GM23338 (cell line): Measurements from ENCODE around the gene UBE2D4. TPM values are rescaled to one million over a fixed set of nuclear protein-coding genes. Genes with fewer than 3 reads are reported as not detected.

ENCODE experiments used
- ATAC-seq: fragments of 200-7000 bp; cut with Tn5 transposase; 3 replicates; pipeline ENCODE4 v1.9.1; 2020
- DNase-seq: peaks from one replicate; pipeline ENCODE4 v3.0.0-alpha.2; 2015; ENCODE audit warnings: low spot score
- H2AFZ ChIP-seq: fragments of 200-600 bp; sonication (generic); 2 replicates; pipeline ENCODE4 v1.8.0; 2016; ENCODE audit warnings: antibody characterized with exemption, mild to moderate bottlenecking, moderate library complexity
- H3F3A ChIP-seq: fragments of 200-600 bp; sonication (generic); replicated peaks from 2 replicates; pipeline ENCODE4 v1.8.0; 2017; ENCODE audit warnings: antibody characterized with exemption, mixed run types, low read depth
- H3K27ac ChIP-seq: fragments of 200-600 bp; sonication (generic); 2 replicates; pipeline ENCODE4 v1.6.1; 2016; ENCODE audit warnings: low read depth
- H3K27me3 ChIP-seq: fragments of 200-600 bp; sonication (generic); 2 replicates; pipeline ENCODE4 v1.8.0; 2016; ENCODE audit warnings: mild to moderate bottlenecking, mixed run types, moderate library complexity; ENCODE audit not compliant: insufficient read depth
- H3K36me3 ChIP-seq: fragments of 200-600 bp; sonication (generic); 2 replicates; pipeline ENCODE4 v1.8.0; 2016; ENCODE audit warnings: mild to moderate bottlenecking; ENCODE audit not compliant: insufficient read depth
- H3K4me1 ChIP-seq: fragments of 200-600 bp; sonication (generic); 2 replicates; pipeline ENCODE4 v1.8.0; 2016; ENCODE audit warnings: mild to moderate bottlenecking, moderate library complexity; ENCODE audit not compliant: insufficient read depth
- H3K4me2 ChIP-seq: fragments of 200-600 bp; sonication (generic); 2 replicates; pipeline ENCODE4 v1.7.1; 2017; ENCODE audit warnings: mixed run types
- H3K4me3 ChIP-seq: fragments of 200-600 bp; sonication (generic); 2 replicates; pipeline ENCODE4 v1.6.1; 2016; ENCODE audit warnings: mixed run types
- H3K79me2 ChIP-seq: fragments of 200-600 bp; sonication (generic); replicated peaks from 2 replicates; pipeline ENCODE4 v1.8.0; 2017; ENCODE audit warnings: mild to moderate bottlenecking; ENCODE audit not compliant: insufficient read depth
- H3K9me2 ChIP-seq: fragments of 200-600 bp; sonication (generic); 2 replicates; pipeline ENCODE4 v1.8.0; 2017; ENCODE audit not compliant: insufficient read depth
- H4K20me1 ChIP-seq: fragments of 200-600 bp; sonication (generic); replicated peaks from 2 replicates; pipeline ENCODE4 v1.8.0; 2017; ENCODE audit warnings: mild to moderate bottlenecking; ENCODE audit not compliant: insufficient read depth
- H3K27ac Mint-ChIP-seq: 2 replicates; pipeline ENCODE4 v1.8.0; 2020; ENCODE audit warnings: inconsistent platforms, mild to moderate bottlenecking, moderate library complexity, mixed read lengths
- H3K27me3 Mint-ChIP-seq: 3 replicates; pipeline ENCODE4 v1.8.0; 2022; ENCODE audit warnings: low read depth, mild to moderate bottlenecking, moderate library complexity, mixed read lengths, inconsistent platforms; ENCODE audit not compliant: insufficient read depth, poor library complexity
- H3K36me3 Mint-ChIP-seq: 3 replicates; pipeline ENCODE4 v1.8.0; 2021; ENCODE audit warnings: low read depth, mild to moderate bottlenecking, inconsistent platforms, moderate library complexity, mixed read lengths
- H3K4me1 Mint-ChIP-seq: 3 replicates; pipeline ENCODE4 v1.8.0; 2020; ENCODE audit warnings: mild to moderate bottlenecking, inconsistent platforms, mixed read lengths
- H3K4me3 Mint-ChIP-seq: 3 replicates; pipeline ENCODE4 v1.8.0; 2021; ENCODE audit warnings: moderate library complexity, mild to moderate bottlenecking, inconsistent platforms, mixed read lengths
- H3K9me3 Mint-ChIP-seq: 3 replicates; pipeline ENCODE4 v1.8.0; 2020; ENCODE audit warnings: moderate library complexity, mild to moderate bottlenecking, inconsistent platforms, mixed read lengths
- CREB1 ChIP-seq: fragments of 250-450 bp; sonication (Bioruptor Pico); IDR thresholded peaks from 2 replicates; pipeline ENCODE4 v1.5.0; 2020; ENCODE audit warnings: low read depth, mild to moderate bottlenecking, moderate library complexity
- CTCF ChIP-seq, 2 experiments: fragments of 200-600 bp in 1 of 2; sonication (generic) in 1 of 2; conservative IDR thresholded peaks; 2 replicates each; pipeline versions ENCODE4 v1.5.1 to v1.6.1; 2016 to 2017; ENCODE audit warnings: antibody characterized with exemption in 2 of 2, low read depth in 2 of 2, mild to moderate bottlenecking in 2 of 2, moderate library complexity in 1 of 2
- EZH2 ChIP-seq: fragments of 200-600 bp; sonication (generic); IDR thresholded peaks from one replicate; pipeline ENCODE4 v1.8.0; 2017; ENCODE audit warnings: antibody characterized with exemption, mild to moderate bottlenecking, low read depth; ENCODE audit not compliant: unreplicated experiment
- EZH2phosphoT487 ChIP-seq: fragments of 200-600 bp; sonication (generic); IDR thresholded peaks from one replicate; pipeline ENCODE4 v1.8.1; 2018; ENCODE audit warnings: antibody characterized with exemption; ENCODE audit not compliant: unreplicated experiment
- JUNB ChIP-seq: IDR thresholded peaks from one replicate; pipeline ENCODE4 v1.6.1; 2016; ENCODE audit warnings: antibody characterized with exemption; ENCODE audit not compliant: unreplicated experiment
- NANOG ChIP-seq: IDR thresholded peaks from 2 replicates; pipeline ENCODE4 v1.6.1; 2016; ENCODE audit warnings: antibody characterized with exemption, borderline replicate concordance
- POLR2AphosphoS5 ChIP-seq: IDR thresholded peaks from 2 replicates; pipeline ENCODE4 v1.6.1; 2016; ENCODE audit warnings: antibody characterized with exemption, low read depth
- REST ChIP-seq: IDR thresholded peaks from one replicate; pipeline ENCODE4 v1.6.1; 2018; ENCODE audit warnings: antibody characterized with exemption; ENCODE audit not compliant: unreplicated experiment
- STAT1 ChIP-seq: IDR thresholded peaks from one replicate; pipeline ENCODE4 v1.6.1; 2016; ENCODE audit warnings: antibody characterized with exemption; ENCODE audit not compliant: unreplicated experiment
- ZNF114 ChIP-seq: fragments of 250-450 bp; sonication (Bioruptor Pico); IDR thresholded peaks from 2 replicates; pipeline ENCODE4 v1.5.0; 2020; ENCODE audit warnings: mild to moderate bottlenecking, moderate library complexity
- ZNF331 ChIP-seq: fragments of 250-450 bp; sonication (Bioruptor Pico); IDR thresholded peaks from 2 replicates; pipeline ENCODE4 v1.5.0; 2020; ENCODE audit warnings: low read depth, mild to moderate bottlenecking, moderate library complexity
- polyA plus RNA-seq: library from polyadenylated mRNA; unstranded; fragments of >200 nt; fragmentation: Nextera tagmentation; extraction: Ambion mirVana; gene quantifications from 2 replicates; pipeline ENCODE4 v1.2.1, GENCODE V29; 2016
- total RNA-seq: library from RNA; depleted of rRNA; stranded (reverse); fragments of >200 nt; shearing (Covaris generic); gene quantifications from 2 replicates; pipeline ENCODE4 v1.2.3, GENCODE V29; 2014
- TF ChIP-seq, protein P1 (sequence below): IDR thresholded peaks from 2 replicates; pipeline ENCODE4 v1.6.1; 2016; ENCODE audit warnings: antibody characterized with exemption
- TF ChIP-seq, protein P2 (sequence below): fragments of 250-450 bp; sonication (Bioruptor Pico); IDR thresholded peaks from 2 replicates; pipeline ENCODE4 v1.5.0; 2020; ENCODE audit warnings: mild to moderate bottlenecking, moderate library complexity

Gene UBE2D4
- total and polyA plus RNA-seq, 2 experiments from 2014 or later, result 5.8 to 8.4 TPM

GRCh38 chr7:43888993-43889945 is 37.0 kb upstream of the UBE2D4 start:
- H3K27me3 Mint-ChIP-seq, result peaks cover 1% of the 10 kb centered on the region
- Histone ChIP-seq H4K20me1 (peaks cover 10% of the 10 kb centered on the region; the same call in 1 of the 2 replicates), H2AFZ (no peak overlapping the region), H3K79me2 (peaks cover 40% of the 10 kb centered on the region), H3K27ac (no peak overlapping the region), H3K4me3 (no peak overlapping the region), H3K27me3 (no peaks in the 10 kb centered on the region), H3K36me3 (no peaks in the 10 kb centered on the region), H3K4me2 (no peak overlapping the region), H3K4me1 (no peaks in the 10 kb centered on the region), H3K9me2 (no peaks in the 10 kb centered on the region), H3F3A (no peaks in the 10 kb centered on the region)
- DNase-seq (no peak), ATAC-seq (no peak)
- H3K9me3 Mint-ChIP-seq, result peaks cover 2% of the 10 kb centered on the region; the same call in 1 of the 3 replicates
- H3K27ac Mint-ChIP-seq, result no peak overlapping the region
- H3K36me3 Mint-ChIP-seq, result peaks cover 4% of the 10 kb centered on the region; the same call in 2 of the 3 replicates
- no peaks in the 10 kb centered on the region for H3K4me1 Mint-ChIP-seq
- H3K4me3 Mint-ChIP-seq, result no peak overlapping the region
- no peak for TF ChIP-seq CTCF (conservative IDR thresholded peaks at IDR 0.05; ENCODE audit: low read depth in 2 of 2)
- no peak for TF ChIP-seq REST
- TF ChIP-seq, protein P1, sequence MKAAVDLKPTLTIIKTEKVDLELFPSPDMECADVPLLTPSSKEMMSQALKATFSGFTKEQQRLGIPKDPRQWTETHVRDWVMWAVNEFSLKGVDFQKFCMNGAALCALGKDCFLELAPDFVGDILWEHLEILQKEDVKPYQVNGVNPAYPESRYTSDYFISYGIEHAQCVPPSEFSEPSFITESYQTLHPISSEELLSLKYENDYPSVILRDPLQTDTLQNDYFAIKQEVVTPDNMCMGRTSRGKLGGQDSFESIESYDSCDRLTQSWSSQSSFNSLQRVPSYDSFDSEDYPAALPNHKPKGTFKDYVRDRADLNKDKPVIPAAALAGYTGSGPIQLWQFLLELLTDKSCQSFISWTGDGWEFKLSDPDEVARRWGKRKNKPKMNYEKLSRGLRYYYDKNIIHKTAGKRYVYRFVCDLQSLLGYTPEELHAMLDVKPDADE, result no peak
- TF ChIP-seq JUNB, result no peak
- no peak for TF ChIP-seq POLR2AphosphoS5
- no peak for TF ChIP-seq ZNF114 (CRISPR knock-in tag)
- TF ChIP-seq EZH2phosphoT487, result no peak
- TF ChIP-seq EZH2, result no peak
- no peak for TF ChIP-seq CREB1 (CRISPR knock-in tag)
- no peak for TF ChIP-seq ZNF331 (CRISPR knock-in tag)
- TF ChIP-seq NANOG, result no peak
- TF ChIP-seq, protein P2, sequence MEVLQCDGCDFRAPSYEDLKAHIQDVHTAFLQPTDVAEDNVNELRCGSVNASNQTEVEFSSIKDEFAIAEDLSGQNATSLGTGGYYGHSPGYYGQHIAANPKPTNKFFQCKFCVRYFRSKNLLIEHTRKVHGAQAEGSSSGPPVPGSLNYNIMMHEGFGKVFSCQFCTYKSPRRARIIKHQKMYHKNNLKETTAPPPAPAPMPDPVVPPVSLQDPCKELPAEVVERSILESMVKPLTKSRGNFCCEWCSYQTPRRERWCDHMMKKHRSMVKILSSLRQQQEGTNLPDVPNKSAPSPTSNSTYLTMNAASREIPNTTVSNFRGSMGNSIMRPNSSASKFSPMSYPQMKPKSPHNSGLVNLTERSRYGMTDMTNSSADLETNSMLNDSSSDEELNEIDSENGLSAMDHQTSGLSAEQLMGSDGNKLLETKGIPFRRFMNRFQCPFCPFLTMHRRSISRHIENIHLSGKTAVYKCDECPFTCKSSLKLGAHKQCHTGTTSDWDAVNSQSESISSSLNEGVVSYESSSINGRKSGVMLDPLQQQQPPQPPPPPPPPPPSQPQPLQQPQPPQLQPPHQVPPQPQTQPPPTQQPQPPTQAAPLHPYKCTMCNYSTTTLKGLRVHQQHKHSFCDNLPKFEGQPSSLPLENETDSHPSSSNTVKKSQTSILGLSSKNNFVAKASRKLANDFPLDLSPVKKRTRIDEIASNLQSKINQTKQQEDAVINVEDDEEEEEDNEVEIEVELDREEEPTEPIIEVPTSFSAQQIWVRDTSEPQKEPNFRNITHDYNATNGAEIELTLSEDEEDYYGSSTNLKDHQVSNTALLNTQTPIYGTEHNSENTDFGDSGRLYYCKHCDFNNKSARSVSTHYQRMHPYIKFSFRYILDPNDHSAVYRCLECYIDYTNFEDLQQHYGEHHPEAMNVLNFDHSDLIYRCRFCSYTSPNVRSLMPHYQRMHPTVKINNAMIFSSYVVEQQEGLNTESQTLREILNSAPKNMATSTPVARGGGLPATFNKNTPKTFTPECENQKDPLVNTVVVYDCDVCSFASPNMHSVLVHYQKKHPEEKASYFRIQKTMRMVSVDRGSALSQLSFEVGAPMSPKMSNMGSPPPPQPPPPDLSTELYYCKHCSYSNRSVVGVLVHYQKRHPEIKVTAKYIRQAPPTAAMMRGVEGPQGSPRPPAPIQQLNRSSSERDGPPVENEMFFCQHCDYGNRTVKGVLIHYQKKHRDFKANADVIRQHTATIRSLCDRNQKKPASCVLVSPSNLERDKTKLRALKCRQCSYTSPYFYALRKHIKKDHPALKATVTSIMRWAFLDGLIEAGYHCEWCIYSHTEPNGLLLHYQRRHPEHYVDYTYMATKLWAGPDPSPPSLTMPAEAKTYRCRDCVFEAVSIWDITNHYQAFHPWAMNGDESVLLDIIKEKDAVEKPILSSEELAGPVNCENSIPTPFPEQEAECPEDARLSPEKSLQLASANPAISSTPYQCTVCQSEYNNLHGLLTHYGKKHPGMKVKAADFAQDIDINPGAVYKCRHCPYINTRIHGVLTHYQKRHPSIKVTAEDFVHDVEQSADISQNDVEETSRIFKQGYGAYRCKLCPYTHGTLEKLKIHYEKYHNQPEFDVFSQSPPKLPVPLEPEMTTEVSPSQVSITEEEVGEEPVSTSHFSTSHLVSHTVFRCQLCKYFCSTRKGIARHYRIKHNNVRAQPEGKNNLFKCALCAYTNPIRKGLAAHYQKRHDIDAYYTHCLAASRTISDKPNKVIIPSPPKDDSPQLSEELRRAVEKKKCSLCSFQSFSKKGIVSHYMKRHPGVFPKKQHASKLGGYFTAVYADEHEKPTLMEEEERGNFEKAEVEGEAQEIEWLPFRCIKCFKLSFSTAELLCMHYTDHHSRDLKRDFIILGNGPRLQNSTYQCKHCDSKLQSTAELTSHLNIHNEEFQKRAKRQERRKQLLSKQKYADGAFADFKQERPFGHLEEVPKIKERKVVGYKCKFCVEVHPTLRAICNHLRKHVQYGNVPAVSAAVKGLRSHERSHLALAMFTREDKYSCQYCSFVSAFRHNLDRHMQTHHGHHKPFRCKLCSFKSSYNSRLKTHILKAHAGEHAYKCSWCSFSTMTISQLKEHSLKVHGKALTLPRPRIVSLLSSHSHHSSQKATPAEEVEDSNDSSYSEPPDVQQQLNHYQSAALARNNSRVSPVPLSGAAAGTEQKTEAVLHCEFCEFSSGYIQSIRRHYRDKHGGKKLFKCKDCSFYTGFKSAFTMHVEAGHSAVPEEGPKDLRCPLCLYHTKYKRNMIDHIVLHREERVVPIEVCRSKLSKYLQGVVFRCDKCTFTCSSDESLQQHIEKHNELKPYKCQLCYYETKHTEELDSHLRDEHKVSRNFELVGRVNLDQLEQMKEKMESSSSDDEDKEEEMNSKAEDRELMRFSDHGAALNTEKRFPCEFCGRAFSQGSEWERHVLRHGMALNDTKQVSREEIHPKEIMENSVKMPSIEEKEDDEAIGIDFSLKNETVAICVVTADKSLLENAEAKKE, result no peak
- no peak for TF ChIP-seq STAT1
